Lower leg skin (tissue), 3 donors: ENCODE measurements around the gene EIF3D.

Experiments
- CTCF ChIP-seq, 3 donors: fragments of 450-650 bp; IDR thresholded peaks; one replicate each; pipeline ENCODE4 v1.5.1; 2016; ENCODE audit warnings: antibody characterized with exemption in 3 of 3, mild to moderate bottlenecking in 3 of 3, moderate library complexity in 2 of 3
- POLR2A ChIP-seq, 2 donors: fragments of 450-650 bp; IDR thresholded peaks; one replicate each; pipeline ENCODE4 v1.6.1; 2016 to 2017; ENCODE audit warnings: antibody characterized with exemption in 2 of 2, mild to moderate bottlenecking in 1 of 2, moderate library complexity in 1 of 2

- TF ChIP-seq CTCF (IDR thresholded peaks at IDR 0.05) = no peak
- no peak for TF ChIP-seq POLR2A (IDR thresholded peaks at IDR 0.05)
These were observed 45.8 kb upstream of the EIF3D start for GRCh38 chr22:36574728-36575127.
